Stimulated activated CD8-positive, alpha-beta memory T cell treated with anti-CD3 and anti-CD28 coated beads, Interleukin-15, amount 100 ng/mL, for 48 hours (primary cell): ENCODE data around the gene LONP2.
"Not testable (repeated sequence)": the region's sequence is repeated elsewhere in the genome, so short reads cannot be mapped to it uniquely, and the experiment has no call there.

Experiments
- DNase-seq, 2 donors: peaks; one replicate each; pipeline ENCODE4 v3.0.0-alpha.2; 2020; ENCODE audit warnings: low read depth in 2 of 2

The LONP2 gene

GRCh38 chr16:48367441-48368049 lies 123.4 kb downstream of the LONP2 start:
- no peak for DNase-seq

- DNase-seq = no peak
These were observed 125.7 kb downstream of the LONP2 start for GRCh38 chr16:48369765-48370164.

DNA sequence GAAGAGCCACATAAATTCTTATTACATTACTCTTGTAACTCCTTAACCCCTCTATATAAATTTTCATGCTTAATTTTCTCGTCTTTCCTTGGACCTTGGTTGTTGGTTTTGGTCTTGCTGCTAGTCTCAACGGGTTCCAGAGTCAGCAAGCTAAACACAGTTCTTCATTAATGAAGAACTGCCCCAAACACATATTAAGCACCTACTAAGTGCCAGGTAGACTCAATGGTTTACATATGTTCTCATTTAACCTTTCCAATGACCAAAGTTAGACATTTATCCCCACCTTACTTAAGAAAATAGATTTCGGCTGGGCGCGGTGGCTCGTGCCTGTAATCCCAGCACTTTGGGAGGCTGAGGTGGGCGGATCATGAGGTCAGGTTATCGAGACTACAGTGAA lies 126.1 kb downstream of the LONP2 start:
- no peak for DNase-seq

GRCh38 chr16:48370668-48371392 lies 126.7 kb downstream of the LONP2 start:
- DNase-seq = not testable (repeated sequence)

GRCh38 chr16:48371393-48371780 lies 127.3 kb downstream of the LONP2 start:
- no peak for DNase-seq

GRCh38 chr16:48372744-48373143 lies 128.6 kb downstream of the LONP2 start:
- no peak for DNase-seq

DNA sequence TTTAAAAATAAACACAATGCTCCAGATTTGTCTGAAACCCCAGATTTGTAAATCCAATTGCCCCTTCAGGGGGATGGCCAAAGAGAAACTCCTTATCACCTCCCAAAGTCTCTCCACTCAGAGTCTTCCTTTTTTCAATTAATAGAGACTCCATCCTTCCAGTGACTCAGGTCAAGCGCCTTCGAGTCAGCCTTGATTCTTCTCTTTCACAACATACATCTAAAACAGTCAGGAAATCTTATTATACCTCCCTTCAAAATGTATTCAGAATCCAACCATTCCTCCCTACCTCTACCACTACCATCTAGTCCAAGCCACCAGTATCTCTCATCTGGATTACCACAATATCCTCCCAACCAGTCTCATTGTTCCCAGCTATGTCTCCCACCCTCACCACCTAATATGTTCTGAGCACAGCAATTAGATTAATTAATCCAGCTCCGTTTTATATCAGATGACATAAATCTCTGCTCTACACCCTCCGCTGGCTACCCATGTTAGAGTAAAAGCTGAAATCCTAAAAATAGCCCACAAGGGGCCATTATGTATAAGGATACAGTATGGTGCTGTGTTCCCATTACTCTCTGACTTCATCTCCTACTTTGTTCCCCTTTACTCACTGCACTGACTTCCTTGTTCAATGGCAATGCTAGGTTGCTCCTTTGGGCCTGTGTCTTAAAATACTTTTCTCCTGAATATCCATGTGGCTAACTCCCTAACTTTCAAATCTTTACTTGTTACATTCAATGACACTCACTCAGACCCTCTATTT lies 129.3 kb downstream of the LONP2 start:
- DNase-seq = no peak

DNA sequence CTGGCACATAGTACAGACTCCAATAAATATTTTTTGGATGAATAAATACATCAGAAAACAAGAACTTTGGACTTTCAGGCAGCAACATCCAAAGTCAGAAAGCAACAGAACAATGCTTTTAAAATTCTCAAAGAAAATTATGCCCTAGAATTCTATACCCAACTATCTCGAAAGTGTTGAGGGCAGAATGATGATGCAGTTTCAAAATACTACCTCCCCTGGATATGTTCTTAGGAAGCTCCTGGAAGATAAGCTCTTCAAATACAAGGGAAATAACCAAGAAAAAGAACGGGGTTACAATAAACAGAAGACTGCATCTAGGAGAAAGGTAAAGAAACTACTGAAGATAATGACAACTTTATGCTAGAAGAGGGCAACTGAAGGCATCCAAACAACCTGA lies 130.2 kb downstream of the LONP2 start:
- no peak for DNase-seq

DNA sequence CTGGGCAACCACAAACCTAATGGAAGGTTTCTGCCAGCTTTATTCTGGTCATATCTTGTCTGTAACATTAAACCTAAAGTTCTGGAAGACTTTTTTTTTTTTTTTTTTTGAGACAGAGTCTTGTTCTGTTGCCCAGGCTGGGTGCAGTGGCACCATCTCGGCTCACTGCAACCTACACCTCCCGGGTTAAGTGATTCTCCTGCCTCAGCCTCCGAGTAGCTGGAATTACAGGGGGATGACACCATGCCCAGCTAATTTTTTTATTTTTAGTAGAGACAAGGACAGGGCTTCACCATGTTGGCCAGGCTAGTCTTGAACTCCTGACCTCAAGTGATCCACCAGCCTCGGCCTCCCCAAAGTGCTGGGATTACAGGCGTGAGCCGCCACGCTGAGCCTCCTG lies 133.2 kb downstream of the LONP2 start:
- not testable (repeated sequence) for DNase-seq

DNA sequence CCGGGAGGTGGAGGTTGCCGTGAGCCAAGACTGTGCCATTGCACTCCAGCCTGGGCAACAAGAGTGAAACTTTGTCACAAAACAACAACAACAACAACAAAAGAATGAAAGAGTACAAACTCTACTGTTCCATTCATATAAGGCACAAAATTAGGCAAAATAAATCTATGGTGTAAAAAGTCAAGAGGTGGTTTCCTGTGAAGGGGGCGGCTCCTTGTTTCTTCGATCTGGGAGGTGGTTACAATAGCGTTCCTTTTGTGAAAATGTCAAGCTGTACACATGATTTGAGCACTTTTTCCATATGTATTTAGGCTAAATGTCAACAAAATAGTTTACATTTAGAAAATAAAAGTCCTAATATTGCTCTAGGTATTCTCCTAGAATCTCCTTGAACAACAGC lies 134.2 kb downstream of the LONP2 start:
- no peak for DNase-seq

GRCh38 chr16:48378836-48379235 lies 134.7 kb downstream of the LONP2 start:
- no peak for DNase-seq

- DNase-seq = no peak
These were observed 137.1 kb downstream of the LONP2 start for GRCh38 chr16:48381201-48381600.

DNA sequence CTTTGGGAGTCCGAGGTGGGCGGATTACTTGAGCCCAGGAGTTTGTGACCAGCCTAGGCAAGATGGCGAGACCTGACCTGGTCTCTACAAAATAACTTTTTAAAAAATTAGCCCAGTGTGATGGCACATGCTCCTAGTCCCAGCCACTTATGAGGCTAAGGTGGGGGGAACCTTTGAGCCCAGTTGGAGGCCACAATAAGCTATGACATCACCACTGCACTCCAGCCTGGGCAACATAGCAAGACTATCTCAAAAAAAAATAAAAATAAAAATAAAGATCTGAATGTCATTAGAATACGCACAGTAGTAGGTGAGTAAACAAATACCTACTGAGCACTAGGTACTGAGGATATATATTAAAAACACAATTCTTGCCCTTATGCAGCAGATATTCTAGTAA lies 138.0 kb downstream of the LONP2 start:
- DNase-seq = no peak

DNA sequence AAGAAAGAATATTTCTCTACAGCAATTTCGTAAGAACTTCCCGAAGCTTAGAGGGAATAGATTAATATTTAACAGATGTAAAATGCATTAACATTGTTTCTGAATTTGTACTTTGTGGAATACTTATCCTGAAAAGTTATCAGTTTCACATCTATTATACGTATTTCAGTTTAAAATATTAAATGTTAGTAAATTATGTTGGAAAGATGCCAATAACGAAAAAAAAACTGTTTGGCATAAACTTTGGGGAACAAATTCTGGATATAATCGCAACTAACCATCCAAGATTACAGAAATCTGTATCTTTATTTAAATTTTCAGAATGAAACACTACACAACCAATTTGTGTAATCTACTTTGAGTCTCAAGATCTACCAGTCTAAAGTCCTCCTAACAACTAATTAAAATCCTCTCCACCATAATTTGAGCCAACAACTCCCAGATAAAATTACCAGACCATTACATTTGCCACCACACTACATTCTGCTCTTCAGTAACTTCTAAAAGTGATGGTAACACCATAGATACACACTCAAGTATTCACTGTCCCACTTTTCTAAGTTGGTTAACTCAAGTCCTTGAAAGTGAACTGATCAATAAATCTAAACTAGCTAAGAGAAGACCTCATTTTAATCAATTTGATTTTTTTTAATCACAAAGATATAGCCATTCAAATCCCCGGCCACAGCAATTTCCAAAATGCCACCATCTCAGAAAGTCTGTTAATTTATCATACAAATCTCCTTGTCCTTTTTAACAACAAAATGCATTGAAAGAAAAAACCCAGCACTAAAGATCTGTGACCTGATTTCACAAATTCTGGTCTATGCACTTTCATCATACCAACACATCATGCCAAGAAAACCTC lies 139.1 kb downstream of the LONP2 start:
- no peak for DNase-seq

DNA sequence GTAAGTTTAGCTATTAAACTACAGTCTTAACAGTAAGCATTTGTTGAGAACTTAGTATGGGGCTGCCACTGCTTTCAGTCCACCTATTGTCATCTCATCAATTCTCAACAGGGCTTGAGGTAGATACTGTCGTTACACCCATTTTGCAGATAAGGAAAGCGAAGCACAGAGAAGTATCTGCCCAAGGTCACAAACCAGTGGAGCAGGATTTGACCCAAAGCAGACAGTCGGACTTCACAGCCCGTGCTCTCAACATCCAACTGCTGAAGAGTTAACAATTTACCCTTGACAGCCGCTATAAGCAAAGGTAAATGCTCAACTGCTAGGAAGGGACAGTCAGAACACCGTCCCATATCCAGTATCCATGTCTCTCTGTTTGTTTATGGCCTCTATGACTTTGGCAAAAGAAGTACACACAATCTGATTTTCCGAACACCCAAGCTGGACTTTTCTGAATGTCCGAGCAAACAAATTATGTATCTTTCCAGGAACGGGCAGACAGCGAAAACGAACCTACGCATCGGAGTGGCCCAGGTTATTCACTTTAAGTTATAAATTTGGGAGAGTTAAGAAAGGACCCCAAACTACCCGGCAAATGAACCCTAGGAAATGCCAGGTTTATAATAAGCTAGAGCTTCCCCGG lies 139.9 kb downstream of the LONP2 start:
- DNase-seq = no peak

GRCh38 chr16:48384520-48385252 lies 140.6 kb downstream of the LONP2 start:
- peak in 1 of 2 donors; percentile 17 for DNase-seq

- peak; percentile 80 to 81 for DNase-seq
These were observed 141.4 kb downstream of the LONP2 start, which contains the start of gene SIAH1 for GRCh38 chr16:48385253-48386150. Gene SIAH1 (minus strand): TSS chr16:48385413. CDS start chr16:48362428, 22,985 bp downstream.

GRCh38 chr16:48386559-48387312 lies 142.6 kb downstream of the LONP2 start:
- DNase-seq = no peak

- no peak for DNase-seq
These were observed 148.3 kb downstream of the LONP2 start for GRCh38 chr16:48392407-48392806.
